Endothelial cell of umbilical vein (primary cell): ENCODE measurements around the gene TUBA3D.

Source experiments
- EZH2 ChIP-seq: IDR thresholded peaks from 2 replicates; pipeline ENCODE4 v1.6.1; 2012; ENCODE audit warnings: borderline replicate concordance, low read depth, mild to moderate bottlenecking, moderate library complexity, low read length, inconsistent platforms; ENCODE audit not compliant: severe bottlenecking
- FOS ChIP-seq: IDR thresholded peaks from 2 replicates; pipeline ENCODE4 v1.6.1; 2011; ENCODE audit warnings: mild to moderate bottlenecking, low read length, moderate library complexity, borderline replicate concordance; ENCODE audit not compliant: insufficient read depth
- GATA2 ChIP-seq: IDR thresholded peaks from 2 replicates; pipeline ENCODE4 v1.7.0; 2011; ENCODE audit warnings: low read depth, mild to moderate bottlenecking, moderate library complexity, mixed read lengths, low read length; ENCODE audit not compliant: insufficient read length, insufficient read depth
- JUN ChIP-seq: IDR thresholded peaks from 2 replicates; pipeline ENCODE4 v1.6.1; 2011; ENCODE audit warnings: borderline replicate concordance, low read depth; ENCODE audit not compliant: insufficient read length, insufficient read depth
- MYC ChIP-seq: IDR thresholded peaks from one replicate; pipeline ENCODE4 v1.6.1; 2011; ENCODE audit warnings: mild to moderate bottlenecking, low read depth, low read length
- POLR2A ChIP-seq: IDR thresholded peaks from 2 replicates; pipeline ENCODE4 v1.6.1; 2012; ENCODE audit warnings: low read depth, mild to moderate bottlenecking, control low read depth, low read length
- POLR2AphosphoS5 ChIP-seq: IDR thresholded peaks from 2 replicates; pipeline ENCODE4 v1.6.1; 2012; ENCODE audit warnings: low read depth, mild to moderate bottlenecking, control low read depth, low read length, moderate library complexity; ENCODE audit not compliant: insufficient read depth
- TF ChIP-seq, protein P1 (sequence below): IDR thresholded peaks from 2 replicates; pipeline ENCODE4 v1.6.1; 2011; ENCODE audit not compliant: insufficient read depth, insufficient read length
- TF ChIP-seq, protein P2 (sequence below), 2 donors: IDR thresholded peaks; 1 replicate in 1 of 2; 2 replicates in 1 of 2; pipeline ENCODE4 v1.5.1; 2011; ENCODE audit warnings: low read length in 2 of 2, mild to moderate bottlenecking in 2 of 2, moderate library complexity in 2 of 2, control low read depth in 1 of 2, inconsistent platforms in 1 of 2, low read depth in 1 of 2; ENCODE audit not compliant: insufficient read depth in 1 of 2; ENCODE audit errors: extremely low read depth in 1 of 2

DNA sequence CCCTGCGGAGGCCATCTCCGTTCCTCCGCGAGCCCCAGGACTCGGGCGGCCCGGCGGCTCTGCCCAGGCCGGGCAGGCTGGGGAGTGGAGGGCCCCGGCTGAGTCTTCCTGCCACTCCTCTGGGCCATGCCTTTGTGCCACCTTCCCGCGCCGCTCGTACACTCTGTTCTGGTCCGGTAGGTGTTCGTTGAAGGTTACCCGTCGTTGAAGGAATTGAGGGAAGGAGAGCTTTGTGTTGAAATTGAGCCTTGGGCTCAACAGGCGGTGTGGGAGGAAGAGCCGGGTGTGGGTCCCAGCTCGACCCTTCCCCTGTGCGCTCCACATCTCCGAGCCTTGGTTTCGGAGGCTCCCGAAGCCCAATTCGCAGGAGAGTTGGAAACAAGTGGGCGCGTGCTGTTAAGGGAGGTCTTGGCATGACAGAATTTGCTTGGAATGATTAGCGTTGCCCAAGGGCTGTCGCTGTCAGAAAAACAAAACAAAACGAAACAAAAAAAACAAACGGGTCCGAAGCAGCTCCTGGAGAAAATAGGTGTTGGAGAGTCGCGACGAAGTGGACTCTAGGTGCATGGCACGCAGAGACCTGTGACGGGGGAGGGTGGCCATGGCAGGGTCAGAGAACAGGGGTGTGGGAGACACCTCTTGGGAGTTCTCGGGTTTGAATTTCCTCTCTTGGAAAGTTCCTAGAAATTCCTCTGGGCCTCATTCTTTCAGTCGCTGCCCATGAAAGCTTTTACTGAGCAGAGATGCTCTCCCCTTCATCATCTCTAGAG is 17.5 kb downstream of the TUBA3D start:
- TF ChIP-seq POLR2A (no peak), EZH2 (no peak), POLR2AphosphoS5 (no peak), JUN (no peak), MYC (no peak), FOS (no peak), GATA2 (no peak)
- TF ChIP-seq, protein P1, sequence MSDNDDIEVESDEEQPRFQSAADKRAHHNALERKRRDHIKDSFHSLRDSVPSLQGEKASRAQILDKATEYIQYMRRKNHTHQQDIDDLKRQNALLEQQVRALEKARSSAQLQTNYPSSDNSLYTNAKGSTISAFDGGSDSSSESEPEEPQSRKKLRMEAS, result no peak
- TF ChIP-seq, protein P2, sequence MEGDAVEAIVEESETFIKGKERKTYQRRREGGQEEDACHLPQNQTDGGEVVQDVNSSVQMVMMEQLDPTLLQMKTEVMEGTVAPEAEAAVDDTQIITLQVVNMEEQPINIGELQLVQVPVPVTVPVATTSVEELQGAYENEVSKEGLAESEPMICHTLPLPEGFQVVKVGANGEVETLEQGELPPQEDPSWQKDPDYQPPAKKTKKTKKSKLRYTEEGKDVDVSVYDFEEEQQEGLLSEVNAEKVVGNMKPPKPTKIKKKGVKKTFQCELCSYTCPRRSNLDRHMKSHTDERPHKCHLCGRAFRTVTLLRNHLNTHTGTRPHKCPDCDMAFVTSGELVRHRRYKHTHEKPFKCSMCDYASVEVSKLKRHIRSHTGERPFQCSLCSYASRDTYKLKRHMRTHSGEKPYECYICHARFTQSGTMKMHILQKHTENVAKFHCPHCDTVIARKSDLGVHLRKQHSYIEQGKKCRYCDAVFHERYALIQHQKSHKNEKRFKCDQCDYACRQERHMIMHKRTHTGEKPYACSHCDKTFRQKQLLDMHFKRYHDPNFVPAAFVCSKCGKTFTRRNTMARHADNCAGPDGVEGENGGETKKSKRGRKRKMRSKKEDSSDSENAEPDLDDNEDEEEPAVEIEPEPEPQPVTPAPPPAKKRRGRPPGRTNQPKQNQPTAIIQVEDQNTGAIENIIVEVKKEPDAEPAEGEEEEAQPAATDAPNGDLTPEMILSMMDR (IDR thresholded peaks at IDR 0.05; ENCODE audit: extremely low read depth in 1 of 2, insufficient read depth in 1 of 2, low read depth in 1 of 2, low read length in 2 of 2), result no peak
